ENCODE measurements around the gene CCDC68.

Gene CCDC68

GRCh38 chr18:54888378-54888777 lies 70.9 kb downstream of the CCDC68 start:
- H3K36me3 Mint-ChIP-seq = no peaks in the 10 kb centered on the region

GRCh38 chr18:54883816-54884604 lies 75.3 kb downstream of the CCDC68 start:
- Mint-ChIP-seq H3K36me3 (no peaks in the 10 kb centered on the region), H3K4me3 (no peak overlapping the region), H3K27me3 (peaks cover 10% of the 10 kb centered on the region), H3K4me1 (no peaks in the 10 kb centered on the region), H3K9me3 (no peaks in the 10 kb centered on the region), H3K27ac (no peak overlapping the region)
- DNase-seq (ENCODE audit: low spot score in 2 of 2) = no peak
- no peak for ATAC-seq (ENCODE audit: low read depth)

More at GRCh38 chr18:54888378-54888777, 70.9 kb downstream of the CCDC68 start:
- H3K4me1 Mint-ChIP-seq = no peaks in the 10 kb centered on the region
- H3K27ac Mint-ChIP-seq = no peak overlapping the region
- H3K27me3 Mint-ChIP-seq = peaks cover 2% of the 10 kb centered on the region
- DNase-seq (ENCODE audit: low spot score in 2 of 2) = no peak
- no peak for ATAC-seq (ENCODE audit: low read depth)
- H3K9me3 Mint-ChIP-seq = no peaks in the 10 kb centered on the region
- H3K4me3 Mint-ChIP-seq = no peak overlapping the region

- DNase-seq (ENCODE audit: low spot score in 2 of 2) = no peak
- Mint-ChIP-seq H3K27me3 (peaks cover 10% of the 10 kb centered on the region), H3K4me1 (no peaks in the 10 kb centered on the region)
Observed at GRCh38 chr18:54882318-54882717, 76.9 kb downstream of the CCDC68 start.

GRCh38 chr18:54881229-54881768 lies 78.0 kb downstream of the CCDC68 start:
- DNase-seq (ENCODE audit: low spot score in 2 of 2) (no peak), ATAC-seq (ENCODE audit: low read depth) (no peak)
- H3K4me1 Mint-ChIP-seq = no peaks in the 10 kb centered on the region
- no peak overlapping the region for H3K27ac Mint-ChIP-seq
- H3K27me3 Mint-ChIP-seq = peaks cover 10% of the 10 kb centered on the region
- H3K36me3 Mint-ChIP-seq = no peaks in the 10 kb centered on the region
- H3K4me3 Mint-ChIP-seq = no peak overlapping the region
- no peaks in the 10 kb centered on the region for H3K9me3 Mint-ChIP-seq

More at GRCh38 chr18:54882318-54882717, 76.9 kb downstream of the CCDC68 start:
- Mint-ChIP-seq H3K36me3 (no peaks in the 10 kb centered on the region), H3K9me3 (no peaks in the 10 kb centered on the region), H3K4me3 (no peak overlapping the region), H3K27ac (no peak overlapping the region)
- no peak for ATAC-seq (ENCODE audit: low read depth)

- DNase-seq (ENCODE audit: low spot score in 2 of 2) (no peak), ATAC-seq (ENCODE audit: low read depth) (no peak)
- Mint-ChIP-seq H3K36me3 (no peaks in the 10 kb centered on the region), H3K27ac (no peak overlapping the region), H3K27me3 (peaks cover 9% of the 10 kb centered on the region), H3K4me3 (no peak overlapping the region), H3K9me3 (no peaks in the 10 kb centered on the region), H3K4me1 (no peaks in the 10 kb centered on the region)
Observed at GRCh38 chr18:54880395-54881105, 78.7 kb downstream of the CCDC68 start.

- H3K4me1 Mint-ChIP-seq = no peaks in the 10 kb centered on the region
- ATAC-seq (ENCODE audit: low read depth) (no peak), DNase-seq (ENCODE audit: low spot score in 2 of 2) (no peak)
- no peak overlapping the region for H3K4me3 Mint-ChIP-seq
- peaks cover 10% of the 10 kb centered on the region for H3K27me3 Mint-ChIP-seq
- no peak overlapping the region for H3K27ac Mint-ChIP-seq
- H3K9me3 Mint-ChIP-seq = no peaks in the 10 kb centered on the region
- H3K36me3 Mint-ChIP-seq = no peaks in the 10 kb centered on the region
Observed at GRCh38 chr18:54879691-54880090, 79.6 kb downstream of the CCDC68 start.

DNA sequence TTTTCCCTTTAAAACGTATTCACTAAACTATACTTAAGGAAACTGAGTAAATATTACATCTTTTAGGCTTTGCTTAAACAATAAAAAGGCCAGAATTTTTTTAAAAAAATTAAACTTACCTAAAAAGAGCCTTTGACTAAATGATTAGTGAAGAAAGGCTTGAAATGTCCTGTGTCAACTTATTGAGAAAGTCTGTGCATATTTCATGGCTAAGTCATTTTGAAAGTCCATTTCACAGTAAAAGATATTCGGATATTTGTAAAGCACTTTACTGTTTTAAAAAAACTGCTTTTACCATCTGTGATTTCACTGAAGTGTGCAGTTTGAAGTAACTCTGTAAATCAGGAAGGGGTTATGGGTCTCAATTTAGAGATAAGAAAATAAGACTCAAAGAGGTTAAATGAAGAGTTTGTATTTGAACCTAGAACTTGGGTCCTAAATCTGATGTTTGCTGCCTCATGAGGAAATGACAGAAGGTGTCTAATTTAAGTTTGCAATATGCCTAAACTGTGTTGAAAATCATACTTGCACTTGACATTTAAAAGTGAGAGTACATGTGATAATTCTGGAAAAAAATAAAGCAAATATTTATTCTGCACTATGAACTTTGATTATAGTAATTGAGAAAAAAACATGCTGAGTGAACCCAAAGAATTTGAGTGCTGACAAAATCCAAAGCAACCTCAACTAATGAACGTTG lies 80.5 kb downstream of the CCDC68 start:
- Mint-ChIP-seq H3K27ac (no peak overlapping the region), H3K36me3 (no peaks in the 10 kb centered on the region), H3K27me3 (peaks cover 11% of the 10 kb centered on the region), H3K4me3 (no peak overlapping the region), H3K9me3 (no peaks in the 10 kb centered on the region), H3K4me1 (no peaks in the 10 kb centered on the region)
- DNase-seq (ENCODE audit: low spot score in 2 of 2) (no peak), ATAC-seq (ENCODE audit: low read depth) (no peak)

- DNase-seq (ENCODE audit: low spot score in 2 of 2) (no peak), ATAC-seq (ENCODE audit: low read depth) (no peak)
- Mint-ChIP-seq H3K27ac (no peak overlapping the region), H3K4me3 (no peak overlapping the region), H3K4me1 (no peaks in the 10 kb centered on the region), H3K27me3 (peaks cover 11% of the 10 kb centered on the region), H3K9me3 (no peaks in the 10 kb centered on the region), H3K36me3 (no peaks in the 10 kb centered on the region)
Observed at GRCh38 chr18:54878159-54878622, 81.1 kb downstream of the CCDC68 start.

- Mint-ChIP-seq H3K36me3 (no peaks in the 10 kb centered on the region), H3K27ac (no peak overlapping the region), H3K9me3 (no peaks in the 10 kb centered on the region), H3K27me3 (peaks cover 6% of the 10 kb centered on the region), H3K4me1 (no peaks in the 10 kb centered on the region), H3K4me3 (no peak overlapping the region)
- no peak for ATAC-seq (ENCODE audit: low read depth)
- no peak for DNase-seq (ENCODE audit: low spot score in 2 of 2)
Observed at GRCh38 chr18:54877076-54877475, 82.2 kb downstream of the CCDC68 start.

- Mint-ChIP-seq H3K27ac (no peak overlapping the region), H3K27me3 (peaks cover 2% of the 10 kb centered on the region)
Observed at GRCh38 chr18:54875063-54875462, 84.2 kb downstream of the CCDC68 start.

DNA sequence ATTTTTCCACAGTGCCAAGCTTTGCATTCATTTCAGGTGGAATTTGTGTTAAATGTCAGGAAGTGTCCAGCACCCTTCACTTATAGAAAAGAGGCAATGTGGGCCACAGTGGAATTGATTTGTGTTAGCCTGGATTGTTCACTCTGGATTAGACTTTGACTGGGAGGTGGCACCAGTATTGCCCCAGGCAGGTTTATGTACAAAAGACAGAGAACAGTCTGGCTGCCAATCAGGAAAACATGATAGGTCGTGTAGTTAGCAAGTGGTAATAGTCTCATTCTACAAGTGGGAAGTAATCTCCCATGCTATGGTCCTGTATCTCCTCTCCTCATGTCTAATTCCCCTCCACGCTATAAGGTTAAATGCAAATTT lies 85.4 kb downstream of the CCDC68 start:
- Mint-ChIP-seq H3K27me3 (peaks cover 4% of the 10 kb centered on the region), H3K9me3 (no peaks in the 10 kb centered on the region), H3K36me3 (no peaks in the 10 kb centered on the region), H3K4me3 (no peak overlapping the region), H3K4me1 (no peaks in the 10 kb centered on the region), H3K27ac (no peak overlapping the region)
- no peak for DNase-seq (ENCODE audit: low spot score in 2 of 2)
- no peak for ATAC-seq (ENCODE audit: low read depth)

More at GRCh38 chr18:54875063-54875462, 84.2 kb downstream of the CCDC68 start:
- Mint-ChIP-seq H3K4me3 (no peak overlapping the region), H3K4me1 (no peaks in the 10 kb centered on the region), H3K9me3 (no peaks in the 10 kb centered on the region), H3K36me3 (no peaks in the 10 kb centered on the region)
- ATAC-seq (ENCODE audit: low read depth) = no peak
- no peak for DNase-seq (ENCODE audit: low spot score in 2 of 2)

DNA sequence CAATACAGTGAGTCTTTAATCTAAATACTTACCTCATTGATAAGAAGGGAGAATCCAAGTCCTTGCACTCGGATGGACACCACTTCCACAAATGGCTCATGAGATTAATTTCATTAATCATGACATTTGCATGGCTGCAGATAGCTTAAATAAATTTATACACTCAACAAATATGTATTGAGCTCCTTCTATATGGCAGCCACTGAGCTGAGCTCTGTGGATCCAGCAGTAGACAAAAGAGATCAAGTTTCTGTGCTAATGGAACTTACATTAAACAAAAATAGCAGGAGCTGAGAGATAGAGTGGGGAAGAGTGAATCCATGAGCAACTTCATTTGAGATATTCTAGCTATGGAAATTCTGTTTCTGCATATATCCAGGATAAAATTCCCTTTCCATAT lies 86.6 kb downstream of the CCDC68 start:
- H3K27ac Mint-ChIP-seq = no peak overlapping the region
- no peak for DNase-seq (ENCODE audit: low spot score in 2 of 2)
- H3K36me3 Mint-ChIP-seq = no peaks in the 10 kb centered on the region
- H3K9me3 Mint-ChIP-seq = no peaks in the 10 kb centered on the region
- H3K4me1 Mint-ChIP-seq = no peaks in the 10 kb centered on the region
- H3K27me3 Mint-ChIP-seq = peaks cover 4% of the 10 kb centered on the region
- no peak for ATAC-seq (ENCODE audit: low read depth)
- H3K4me3 Mint-ChIP-seq = no peak overlapping the region

DNA sequence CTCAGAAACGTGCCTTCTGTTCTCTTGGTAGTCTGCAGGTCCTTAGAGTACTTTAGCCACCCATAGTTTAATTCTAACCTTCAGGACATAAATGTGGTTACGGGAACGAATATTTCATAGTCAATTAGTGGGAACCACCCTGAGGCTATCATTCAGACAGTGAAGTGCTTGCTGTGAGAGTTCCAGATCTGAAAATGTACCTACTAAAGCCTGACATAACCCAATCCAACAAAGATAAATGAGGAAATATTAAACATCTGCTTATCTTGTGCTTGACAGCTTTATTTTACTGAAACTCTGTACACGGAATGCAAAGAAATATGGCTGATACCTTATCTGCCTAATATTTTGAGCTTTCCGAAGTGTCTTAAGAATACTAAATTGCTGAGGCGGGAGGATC lies 88.0 kb downstream of the CCDC68 start:
- Mint-ChIP-seq H3K36me3 (no peaks in the 10 kb centered on the region), H3K4me1 (no peaks in the 10 kb centered on the region), H3K4me3 (no peak overlapping the region), H3K27ac (no peak overlapping the region), H3K9me3 (no peaks in the 10 kb centered on the region), H3K27me3 (peaks cover 5% of the 10 kb centered on the region)
- ATAC-seq (ENCODE audit: low read depth) (no peak), DNase-seq (ENCODE audit: low spot score in 2 of 2) (no peak)

DNA sequence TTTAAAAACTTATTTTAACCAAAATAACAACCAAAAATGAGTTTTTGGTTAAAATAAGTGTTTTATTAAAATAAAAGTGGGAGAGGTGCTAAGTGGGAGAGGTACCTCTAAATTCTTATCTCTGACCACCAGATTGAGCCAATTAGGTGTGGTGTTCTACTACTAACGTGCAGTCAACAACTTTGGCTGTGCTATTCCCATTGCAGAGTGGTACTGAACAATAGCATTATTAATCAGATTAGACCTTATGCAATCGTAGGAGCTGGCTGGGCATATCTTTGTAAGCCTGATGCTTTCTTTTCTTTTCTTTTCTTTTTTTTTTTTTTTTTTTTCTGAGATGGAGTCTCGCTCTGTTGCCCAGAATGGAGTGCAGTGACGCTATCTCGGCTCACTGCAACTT lies 92.1 kb downstream of the CCDC68 start:
- H3K27me3 Mint-ChIP-seq = peaks cover 3% of the 10 kb centered on the region
- no peaks in the 10 kb centered on the region for H3K9me3 Mint-ChIP-seq
- ATAC-seq (ENCODE audit: low read depth) (no peak), DNase-seq (ENCODE audit: low spot score in 2 of 2) (no peak)
- no peaks in the 10 kb centered on the region for H3K4me1 Mint-ChIP-seq
- no peak overlapping the region for H3K27ac Mint-ChIP-seq
- H3K4me3 Mint-ChIP-seq = no peak overlapping the region
- H3K36me3 Mint-ChIP-seq = no peaks in the 10 kb centered on the region
